SK-N-SH (cell line): ENCODE results near the gene TEAD4.

Experiments
- CTCF ChIP-seq: fragments of 200-600 bp; sonication (generic); IDR thresholded peaks from 2 replicates; pipeline ENCODE4 v1.6.1; 2017; ENCODE audit warnings: antibody characterized with exemption, mild to moderate bottlenecking, moderate library complexity
- EP300 ChIP-seq, 2 experiments: IDR thresholded peaks; 2 replicates each; pipeline versions ENCODE4 v1.4.0 to v1.6.1; 2012; ENCODE audit warnings: borderline replicate concordance in 1 of 2, low read depth in 1 of 2, low read length in 1 of 2
- EZH2phosphoT487 ChIP-seq: fragments of 200-600 bp; sonication (generic); IDR thresholded peaks from 2 replicates; pipeline ENCODE4 v1.6.1; 2017; ENCODE audit warnings: low read depth, mixed run types, mild to moderate bottlenecking, antibody characterized with exemption, moderate library complexity, borderline replicate concordance
- GATA2 ChIP-seq: sonication (generic); formaldehyde crosslinking; IDR thresholded peaks from 2 replicates; pipeline ENCODE4 v1.5.0; 2020; ENCODE audit warnings: mild to moderate bottlenecking, missing genetic modification reagents
- MAX ChIP-seq: IDR thresholded peaks from 2 replicates; pipeline ENCODE4 v1.4.0; 2012; ENCODE audit warnings: low read depth
- POLR2AphosphoS5 ChIP-seq: IDR thresholded peaks from 2 replicates; pipeline ENCODE4 v1.6.1; 2012; ENCODE audit warnings: low read depth, low read length
- SIN3A ChIP-seq: IDR thresholded peaks from 2 replicates; pipeline ENCODE4 v1.6.1; 2012; ENCODE audit warnings: low read depth, mild to moderate bottlenecking, low read length, moderate library complexity, borderline replicate concordance
- YY1 ChIP-seq: IDR thresholded peaks from 2 replicates; pipeline ENCODE4 v1.4.0; 2012; ENCODE audit warnings: low read depth, mild to moderate bottlenecking
- ZBTB33 ChIP-seq: IDR thresholded peaks from 2 replicates; pipeline ENCODE4 v1.4.0; 2012; ENCODE audit warnings: low read depth, borderline replicate concordance
- TF ChIP-seq, protein P1 (sequence below): IDR thresholded peaks from 2 replicates; pipeline ENCODE4 v1.4.0; 2012; ENCODE audit warnings: low read depth, borderline replicate concordance

GRCh38 chr12:3055704-3056467 is 96.7 kb downstream of the TEAD4 start:
- TF ChIP-seq GATA2 (CRISPR knock-in tag) (no peak), CTCF (no peak), SIN3A (no peak), ZBTB33 (no peak), EZH2phosphoT487 (no peak), POLR2AphosphoS5 (no peak), YY1 (no peak), MAX (no peak), EP300 (IDR thresholded peaks at IDR 0.05; ENCODE audit: borderline replicate concordance in 1 of 2, low read depth in 1 of 2, low read length in 1 of 2) (no peak)
- TF ChIP-seq, protein P1, sequence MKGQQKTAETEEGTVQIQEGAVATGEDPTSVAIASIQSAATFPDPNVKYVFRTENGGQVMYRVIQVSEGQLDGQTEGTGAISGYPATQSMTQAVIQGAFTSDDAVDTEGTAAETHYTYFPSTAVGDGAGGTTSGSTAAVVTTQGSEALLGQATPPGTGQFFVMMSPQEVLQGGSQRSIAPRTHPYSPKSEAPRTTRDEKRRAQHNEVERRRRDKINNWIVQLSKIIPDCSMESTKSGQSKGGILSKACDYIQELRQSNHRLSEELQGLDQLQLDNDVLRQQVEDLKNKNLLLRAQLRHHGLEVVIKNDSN, result no peak
